Cardiac fibroblast (primary cell): Measurements from ENCODE around the gene CLP1.
"Not testable (repeated sequence)": the region's sequence is repeated elsewhere in the genome, so short reads cannot be mapped to it uniquely, and the experiment has no call there.

Experiments used
- DNase-seq, 2 donors: peaks; one replicate each; pipeline versions ENCODE4 v3.0.0 to v3.0.0-alpha.2; 2010; ENCODE audit warnings: low read depth in 2 of 2
- H3K4me3 ChIP-seq, 2 donors: replicated peaks in 1 of 2; 1 replicate in 1 of 2; 2 replicates in 1 of 2; pipeline ENCODE4 v1.5.1; 2011; ENCODE audit warnings: low read depth in 2 of 2, low read length in 2 of 2, mild to moderate bottlenecking in 2 of 2, moderate library complexity in 1 of 2
- CTCF ChIP-seq: IDR thresholded peaks from one replicate; pipeline ENCODE4 v1.5.1; 2011; ENCODE audit warnings: low read depth, mild to moderate bottlenecking, low read length, inconsistent platforms

The CLP1 gene

GRCh38 chr11:57698843-57699365 is 41.3 kb downstream of the CLP1 start:
- no peak for TF ChIP-seq CTCF
- no peak for DNase-seq
- H3K4me3 ChIP-seq = no peak overlapping the region

GRCh38 chr11:57699813-57700212 is 42.3 kb downstream of the CLP1 start:
- no peak for DNase-seq
- H3K4me3 ChIP-seq = no peak overlapping the region
- no peak for TF ChIP-seq CTCF

GRCh38 chr11:57700425-57700824 is 42.9 kb downstream of the CLP1 start:
- DNase-seq = no peak

GRCh38 chr11:57703341-57703740 is 45.8 kb downstream of the CLP1 start:
- DNase-seq = no peak
- no peak for TF ChIP-seq CTCF
- H3K4me3 ChIP-seq = no peak overlapping the region

More at GRCh38 chr11:57700425-57700824, 42.9 kb downstream of the CLP1 start:
- no peak overlapping the region for H3K4me3 ChIP-seq
- no peak for TF ChIP-seq CTCF

- no peak overlapping the region for H3K4me3 ChIP-seq
- no peak for DNase-seq
- TF ChIP-seq CTCF = no peak
These were observed 47.4 kb downstream of the CLP1 start for GRCh38 chr11:57704932-57705331.

- not testable (repeated sequence) for DNase-seq, H3K4me3 ChIP-seq
These were observed 47.9 kb downstream of the CLP1 start for GRCh38 chr11:57705432-57705831.

GRCh38 chr11:57709802-57710367 is 52.3 kb downstream of the CLP1 start:
- no peak for DNase-seq
- no peak for TF ChIP-seq CTCF
- no peak overlapping the region for H3K4me3 ChIP-seq
